ENCODE data around the gene EGFR.

The EGFR gene

DNA sequence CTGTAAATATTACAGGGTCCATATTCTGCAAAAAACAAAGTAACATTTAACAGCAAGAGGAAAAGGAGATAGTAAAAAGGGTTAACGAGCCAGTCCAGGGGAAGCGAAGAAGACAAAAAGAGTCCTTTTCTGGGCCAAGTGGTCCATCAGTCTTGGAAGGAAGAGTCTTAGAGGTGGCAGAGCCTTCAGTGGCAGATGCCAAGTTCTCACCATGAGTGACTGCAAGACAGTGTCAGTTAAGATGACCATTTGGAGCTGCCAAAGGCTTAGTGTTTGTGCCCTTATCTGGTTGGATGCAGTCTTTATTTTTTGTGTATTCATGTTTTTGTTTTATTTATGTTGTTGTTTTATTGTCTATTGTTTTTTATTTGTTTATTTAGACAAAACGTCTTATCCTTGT, 220.6 kb downstream of the EGFR start:
- no peak for DNase-seq
- peaks cover 32 to 68% of the 10 kb centered on the region in 2 donors for H3K27me3 Mint-ChIP-seq
- no peak overlapping the region for H3K4me3 Mint-ChIP-seq
- H3K4me1 Mint-ChIP-seq (ENCODE audit: low read depth in 2 of 2): peaks cover 4 to 5% of the 10 kb centered on the region in 2 donors
- no peak for ATAC-seq (replicated peaks)
- H3K27ac Mint-ChIP-seq: no peak overlapping the region
- H3K36me3 Mint-ChIP-seq (ENCODE audit: insufficient read depth): no peaks in the 10 kb centered on the region
- H3K9me3 Mint-ChIP-seq: no peaks in the 10 kb centered on the region

DNA sequence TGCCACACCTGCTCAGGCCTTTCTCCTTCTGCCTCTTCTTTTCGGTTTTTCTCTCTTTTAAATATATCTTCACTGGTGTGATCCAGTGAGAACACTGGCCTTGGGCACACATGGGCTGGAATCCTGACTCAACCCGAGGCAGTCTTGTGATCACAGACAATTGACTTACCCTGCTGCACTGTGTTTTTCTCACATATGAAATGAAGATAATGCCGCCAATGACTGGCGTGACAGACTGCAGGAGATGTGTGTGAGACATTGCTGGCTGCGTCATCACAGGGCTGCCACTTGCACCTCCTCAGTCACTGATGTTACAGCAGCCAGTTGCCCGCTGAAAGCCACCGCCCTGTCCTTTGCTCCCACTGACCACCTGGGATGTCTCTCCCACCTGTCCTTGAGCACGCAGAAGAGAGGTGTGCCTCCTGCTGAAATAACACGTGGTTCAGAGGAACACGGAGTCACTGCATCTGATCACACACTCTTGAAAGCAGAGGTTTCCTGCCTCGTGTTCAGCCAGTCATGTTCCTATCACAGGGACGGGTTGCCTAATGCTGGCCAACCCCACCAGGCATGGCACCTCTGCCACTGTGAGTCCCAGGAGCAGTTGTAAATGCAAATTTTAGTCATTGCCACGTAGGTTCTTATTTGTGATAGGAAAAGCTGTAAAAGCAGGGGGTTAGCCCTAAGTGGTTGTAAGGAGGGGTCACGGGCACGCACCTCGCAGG, 221.8 kb downstream of the EGFR start:
- ATAC-seq (replicated peaks): peak; percentile 72
- Mint-ChIP-seq H3K4me3 (no peak overlapping the region), H3K9me3 (no peaks in the 10 kb centered on the region), H3K36me3 (ENCODE audit: insufficient read depth) (no peaks in the 10 kb centered on the region), H3K27ac (no peak overlapping the region), H3K27me3 (peaks cover 30 to 68% of the 10 kb centered on the region in 2 donors), H3K4me1 (ENCODE audit: low read depth in 2 of 2) (peaks cover 4 to 5% of the 10 kb centered on the region in 2 donors)
- DNase-seq: peak in 1 of 3 experiments; percentile 20

DNA sequence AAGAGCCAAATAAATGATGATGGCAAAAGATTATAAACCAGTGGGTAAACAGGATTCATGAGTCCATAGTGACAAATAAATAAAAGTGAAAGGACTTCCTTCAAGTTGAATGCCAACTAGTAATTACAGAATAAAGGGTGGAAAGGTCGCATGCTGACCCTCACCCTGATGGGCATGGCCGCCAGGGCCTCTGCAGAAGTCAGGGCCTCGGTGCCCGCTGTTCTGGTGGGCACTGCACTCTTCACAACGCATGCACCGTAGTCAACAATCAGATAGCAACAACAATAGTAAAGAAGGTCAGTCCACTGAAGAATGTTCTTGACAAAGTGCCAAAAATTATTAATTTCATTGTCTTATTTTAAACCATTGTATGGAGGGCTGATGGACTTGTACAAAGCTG, 223.1 kb downstream of the EGFR start:
- no peak for ATAC-seq (replicated peaks)
- Mint-ChIP-seq H3K36me3 (ENCODE audit: insufficient read depth) (no peaks in the 10 kb centered on the region), H3K9me3 (no peaks in the 10 kb centered on the region), H3K27me3 (peaks cover 16 to 55% of the 10 kb centered on the region in 2 donors), H3K4me1 (ENCODE audit: low read depth in 2 of 2) (peaks cover 4 to 5% of the 10 kb centered on the region in 2 donors), H3K27ac (no peak overlapping the region), H3K4me3 (no peak overlapping the region)
- no peak for DNase-seq

GRCh38 chr7:55242613-55243012, 223.8 kb downstream of the EGFR start:
- peaks cover 15 to 48% of the 10 kb centered on the region in 2 donors for H3K27me3 Mint-ChIP-seq
- no peaks in the 10 kb centered on the region for H3K36me3 Mint-ChIP-seq (ENCODE audit: insufficient read depth)
- DNase-seq (no peak), ATAC-seq (replicated peaks) (no peak)
- H3K9me3 Mint-ChIP-seq: no peaks in the 10 kb centered on the region
- peaks cover 4 to 5% of the 10 kb centered on the region in 2 donors for H3K4me1 Mint-ChIP-seq (ENCODE audit: low read depth in 2 of 2)
- no peak overlapping the region for H3K4me3 Mint-ChIP-seq
- H3K27ac Mint-ChIP-seq: no peak overlapping the region

DNA sequence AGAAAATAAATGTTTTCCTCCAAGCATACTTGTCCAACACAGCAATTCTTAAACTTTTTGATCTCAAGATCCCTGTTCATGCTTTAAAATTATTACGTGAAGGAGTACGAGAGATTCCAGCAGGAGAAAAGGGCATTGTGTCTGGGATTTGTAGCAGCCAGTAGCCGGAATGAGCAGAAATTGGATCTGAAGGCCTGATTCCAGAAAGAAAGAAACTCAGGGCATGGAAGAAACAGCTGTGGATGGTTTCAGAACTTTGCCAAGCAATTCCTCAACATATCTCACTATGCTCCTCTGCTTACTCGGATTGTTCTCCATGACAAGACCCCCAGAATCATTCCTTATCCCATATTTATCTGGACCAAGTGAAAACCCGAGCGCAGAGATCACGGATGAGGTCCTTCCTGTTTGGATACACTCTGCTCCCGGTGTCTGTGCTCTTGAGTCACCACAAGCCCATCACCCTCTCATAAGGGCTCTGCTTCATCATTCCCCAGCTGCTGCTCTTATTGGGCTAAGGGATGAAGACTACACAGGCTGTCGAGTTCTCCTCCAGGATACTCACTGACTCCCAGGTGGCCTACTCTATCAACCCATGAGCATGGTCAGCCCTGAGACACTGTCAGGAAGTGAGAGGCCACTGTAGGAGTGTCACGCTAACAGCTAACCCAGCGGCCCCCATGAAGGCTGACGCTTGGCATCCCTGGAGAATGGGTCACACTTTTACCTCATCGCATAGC, 225.4 kb downstream of the EGFR start:
- ATAC-seq (replicated peaks): no peak
- Mint-ChIP-seq H3K36me3 (ENCODE audit: insufficient read depth) (no peaks in the 10 kb centered on the region), H3K4me3 (no peak overlapping the region), H3K9me3 (no peaks in the 10 kb centered on the region), H3K27ac (no peak overlapping the region), H3K27me3 (peaks cover 19 to 53% of the 10 kb centered on the region in 2 donors), H3K4me1 (ENCODE audit: low read depth in 2 of 2) (peaks cover 4 to 5% of the 10 kb centered on the region in 2 donors)
- no peak for DNase-seq

DNA sequence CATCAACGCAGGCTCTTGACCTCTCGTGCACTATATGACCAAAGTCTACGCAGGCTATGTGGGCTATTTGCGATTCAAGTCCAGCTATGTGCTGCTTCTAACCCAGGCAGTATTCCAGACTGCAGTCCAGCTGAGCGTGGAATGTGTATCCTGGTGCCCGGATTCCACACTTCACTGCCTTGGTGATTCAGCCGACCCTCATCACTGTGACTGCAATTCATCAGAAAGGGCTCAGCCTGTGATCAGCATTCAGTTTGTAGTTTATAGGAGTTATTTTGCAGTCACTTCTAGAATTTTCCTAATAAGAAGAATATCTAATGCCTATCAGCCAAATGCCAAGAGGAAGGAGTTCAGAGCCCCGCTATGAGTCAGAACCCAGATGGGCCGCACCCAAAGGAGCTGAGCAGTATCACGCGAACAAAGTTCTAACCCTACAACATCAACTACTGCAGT, 226.5 kb downstream of the EGFR start:
- no peaks in the 10 kb centered on the region for H3K9me3 Mint-ChIP-seq
- H3K4me1 Mint-ChIP-seq (ENCODE audit: low read depth in 2 of 2): peaks cover 3 to 5% of the 10 kb centered on the region in 2 donors
- no peak for ATAC-seq (replicated peaks)
- peaks cover 20 to 52% of the 10 kb centered on the region in 2 donors for H3K27me3 Mint-ChIP-seq
- no peak for DNase-seq
- no peaks in the 10 kb centered on the region for H3K36me3 Mint-ChIP-seq (ENCODE audit: insufficient read depth)
- no peak overlapping the region for H3K4me3 Mint-ChIP-seq
- H3K27ac Mint-ChIP-seq: no peak overlapping the region

GRCh38 chr7:55246171-55246570, 227.4 kb downstream of the EGFR start:
- ATAC-seq (replicated peaks) (no peak), DNase-seq (no peak)
- no peaks in the 10 kb centered on the region for H3K4me1 Mint-ChIP-seq (ENCODE audit: low read depth in 2 of 2)
- no peak overlapping the region for H3K4me3 Mint-ChIP-seq
- no peak overlapping the region for H3K27ac Mint-ChIP-seq
- H3K36me3 Mint-ChIP-seq (ENCODE audit: insufficient read depth): no peaks in the 10 kb centered on the region
- H3K27me3 Mint-ChIP-seq: peaks cover 29 to 53% of the 10 kb centered on the region in 2 donors
- H3K9me3 Mint-ChIP-seq: no peaks in the 10 kb centered on the region

- DNase-seq (no peak), ATAC-seq (replicated peaks) (no peak)
- no peaks in the 10 kb centered on the region for H3K9me3 Mint-ChIP-seq
- no peak overlapping the region for H3K27ac Mint-ChIP-seq
- no peaks in the 10 kb centered on the region for H3K36me3 Mint-ChIP-seq (ENCODE audit: insufficient read depth)
- H3K4me3 Mint-ChIP-seq: no peak overlapping the region
- peaks cover 36 to 57% of the 10 kb centered on the region in 2 donors for H3K27me3 Mint-ChIP-seq
- H3K4me1 Mint-ChIP-seq (ENCODE audit: low read depth in 2 of 2): no peaks in the 10 kb centered on the region
These were observed 228.6 kb downstream of the EGFR start for GRCh38 chr7:55247428-55247827.

GRCh38 chr7:55248526-55248925, 229.7 kb downstream of the EGFR start:
- ATAC-seq (replicated peaks) (no peak), DNase-seq (no peak)
- Mint-ChIP-seq H3K27me3 (peaks cover 43 to 68% of the 10 kb centered on the region in 2 donors), H3K4me3 (no peak overlapping the region), H3K36me3 (ENCODE audit: insufficient read depth) (no peaks in the 10 kb centered on the region), H3K9me3 (no peaks in the 10 kb centered on the region), H3K27ac (no peak overlapping the region), H3K4me1 (ENCODE audit: low read depth in 2 of 2) (no peaks in the 10 kb centered on the region)

DNA sequence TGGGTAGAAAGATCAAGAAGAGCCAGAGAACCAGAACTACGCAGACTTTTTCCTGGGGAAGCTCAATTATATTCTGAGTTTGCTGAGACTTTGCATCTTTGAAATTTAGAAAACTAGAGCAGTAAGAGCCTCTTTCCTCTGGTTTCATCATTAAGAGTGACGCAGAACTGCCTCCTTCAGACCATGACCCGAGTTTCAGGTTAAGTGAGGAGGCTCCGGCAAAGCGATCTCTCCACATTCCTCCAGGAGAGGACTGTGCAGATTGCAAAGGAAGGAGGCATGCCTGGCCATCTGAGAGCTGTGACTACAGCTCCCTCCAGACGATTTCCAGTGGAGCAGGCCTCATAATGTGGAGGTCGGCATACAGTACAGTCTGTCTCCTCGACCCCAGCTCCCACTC, 230.5 kb downstream of the EGFR start:
- Mint-ChIP-seq H3K4me3 (no peak overlapping the region), H3K27ac (no peak overlapping the region), H3K36me3 (ENCODE audit: insufficient read depth) (no peaks in the 10 kb centered on the region), H3K27me3 (peaks cover 49 to 71% of the 10 kb centered on the region in 2 donors), H3K9me3 (no peaks in the 10 kb centered on the region), H3K4me1 (ENCODE audit: low read depth in 2 of 2) (no peaks in the 10 kb centered on the region)
- DNase-seq: no peak
- no peak for ATAC-seq (replicated peaks)

DNA sequence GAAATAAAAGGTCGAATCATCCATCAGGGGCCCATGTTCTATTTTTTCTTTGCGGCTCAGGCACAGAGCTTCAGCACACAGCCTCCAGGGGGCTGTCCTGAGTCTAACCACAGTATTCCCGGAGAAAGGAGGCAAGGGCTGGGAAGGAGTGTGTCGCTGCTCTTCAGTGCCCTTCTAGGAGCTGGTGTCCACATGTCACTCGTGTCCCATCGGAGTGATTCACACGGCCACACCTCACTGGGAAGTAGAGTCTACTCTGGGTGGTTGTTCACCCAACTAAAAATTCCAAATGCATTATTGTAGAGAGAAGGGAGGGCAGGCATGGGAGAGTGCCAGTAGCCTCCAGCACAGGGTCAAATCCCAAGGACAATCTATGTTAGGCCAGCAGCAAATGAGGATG, 231.5 kb downstream of the EGFR start:
- Mint-ChIP-seq H3K36me3 (ENCODE audit: insufficient read depth) (no peaks in the 10 kb centered on the region), H3K27me3 (peaks cover 51 to 67% of the 10 kb centered on the region in 2 donors), H3K27ac (no peak overlapping the region), H3K4me1 (ENCODE audit: low read depth in 2 of 2) (peaks cover 1 to 4% of the 10 kb centered on the region in 2 donors), H3K4me3 (no peak overlapping the region), H3K9me3 (no peaks in the 10 kb centered on the region)
- ATAC-seq (replicated peaks) (no peak), DNase-seq (no peak)

GRCh38 chr7:55251313-55251712, 232.5 kb downstream of the EGFR start:
- Mint-ChIP-seq H3K36me3 (ENCODE audit: insufficient read depth) (peaks cover 2% of the 10 kb centered on the region), H3K27me3 (peaks cover 61 to 74% of the 10 kb centered on the region in 2 donors), H3K9me3 (no peaks in the 10 kb centered on the region), H3K4me3 (no peak overlapping the region), H3K4me1 (ENCODE audit: low read depth in 2 of 2) (peaks cover 7 to 9% of the 10 kb centered on the region in 2 donors), H3K27ac (no peak overlapping the region)
- no peak for DNase-seq
- no peak for ATAC-seq (replicated peaks)

GRCh38 chr7:55251911-55252310, 233.1 kb downstream of the EGFR start:
- no peak for DNase-seq
- Mint-ChIP-seq H3K4me3 (no peak overlapping the region), H3K27me3 (peaks cover 64 to 80% of the 10 kb centered on the region in 2 donors)

GRCh38 chr7:55252386-55252785, 233.6 kb downstream of the EGFR start:
- Mint-ChIP-seq H3K4me1 (ENCODE audit: low read depth in 2 of 2) (peaks cover 7 to 9% of the 10 kb centered on the region in 2 donors), H3K36me3 (ENCODE audit: insufficient read depth) (peaks cover 2% of the 10 kb centered on the region), H3K4me3 (no peak overlapping the region), H3K9me3 (no peaks in the 10 kb centered on the region), H3K27me3 (peaks cover 64 to 85% of the 10 kb centered on the region in 2 donors), H3K27ac (no peak overlapping the region)
- no peak for ATAC-seq (replicated peaks)
- DNase-seq: no peak

More at GRCh38 chr7:55251911-55252310, 233.1 kb downstream of the EGFR start:
- no peak for ATAC-seq (replicated peaks)
- Mint-ChIP-seq H3K4me1 (ENCODE audit: low read depth in 2 of 2) (peaks cover 7 to 9% of the 10 kb centered on the region in 2 donors), H3K9me3 (no peaks in the 10 kb centered on the region), H3K36me3 (ENCODE audit: insufficient read depth) (peaks cover 2% of the 10 kb centered on the region), H3K27ac (no peak overlapping the region)
